LNCaP clone FGC (cell line): ENCODE data around the gene FNDC3A.

ENCODE experiments used
- DNase-seq: peaks from one replicate; pipeline ENCODE4 v3.0.0-alpha.2; 2011; ENCODE audit warnings: low read depth
- H3K4me3 ChIP-seq: 2 replicates; pipeline ENCODE4 v1.5.1; 2011; ENCODE audit warnings: mild to moderate bottlenecking, low read depth, low read length, control low read depth
- TF ChIP-seq, protein P1 (sequence below): IDR thresholded peaks from 2 replicates; pipeline ENCODE4 v1.5.1; 2012; ENCODE audit warnings: mild to moderate bottlenecking; ENCODE audit not compliant: control insufficient read depth, insufficient read depth; ENCODE audit errors: extremely low read depth

FNDC3A gene

GRCh38 chr13:49030213-49030612 lies 54.5 kb downstream of the FNDC3A start:
- no peak for DNase-seq
- TF ChIP-seq, protein P1, sequence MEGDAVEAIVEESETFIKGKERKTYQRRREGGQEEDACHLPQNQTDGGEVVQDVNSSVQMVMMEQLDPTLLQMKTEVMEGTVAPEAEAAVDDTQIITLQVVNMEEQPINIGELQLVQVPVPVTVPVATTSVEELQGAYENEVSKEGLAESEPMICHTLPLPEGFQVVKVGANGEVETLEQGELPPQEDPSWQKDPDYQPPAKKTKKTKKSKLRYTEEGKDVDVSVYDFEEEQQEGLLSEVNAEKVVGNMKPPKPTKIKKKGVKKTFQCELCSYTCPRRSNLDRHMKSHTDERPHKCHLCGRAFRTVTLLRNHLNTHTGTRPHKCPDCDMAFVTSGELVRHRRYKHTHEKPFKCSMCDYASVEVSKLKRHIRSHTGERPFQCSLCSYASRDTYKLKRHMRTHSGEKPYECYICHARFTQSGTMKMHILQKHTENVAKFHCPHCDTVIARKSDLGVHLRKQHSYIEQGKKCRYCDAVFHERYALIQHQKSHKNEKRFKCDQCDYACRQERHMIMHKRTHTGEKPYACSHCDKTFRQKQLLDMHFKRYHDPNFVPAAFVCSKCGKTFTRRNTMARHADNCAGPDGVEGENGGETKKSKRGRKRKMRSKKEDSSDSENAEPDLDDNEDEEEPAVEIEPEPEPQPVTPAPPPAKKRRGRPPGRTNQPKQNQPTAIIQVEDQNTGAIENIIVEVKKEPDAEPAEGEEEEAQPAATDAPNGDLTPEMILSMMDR: no peak
- no peak overlapping the region for H3K4me3 ChIP-seq

GRCh38 chr13:49040872-49041271 lies 65.2 kb downstream of the FNDC3A start:
- no peak for DNase-seq
- H3K4me3 ChIP-seq: no peak overlapping the region
- TF ChIP-seq, protein P1: no peak

GRCh38 chr13:49042476-49042875 lies 66.8 kb downstream of the FNDC3A start:
- TF ChIP-seq, protein P1: no peak
- DNase-seq: no peak
- no peak overlapping the region for H3K4me3 ChIP-seq

DNA sequence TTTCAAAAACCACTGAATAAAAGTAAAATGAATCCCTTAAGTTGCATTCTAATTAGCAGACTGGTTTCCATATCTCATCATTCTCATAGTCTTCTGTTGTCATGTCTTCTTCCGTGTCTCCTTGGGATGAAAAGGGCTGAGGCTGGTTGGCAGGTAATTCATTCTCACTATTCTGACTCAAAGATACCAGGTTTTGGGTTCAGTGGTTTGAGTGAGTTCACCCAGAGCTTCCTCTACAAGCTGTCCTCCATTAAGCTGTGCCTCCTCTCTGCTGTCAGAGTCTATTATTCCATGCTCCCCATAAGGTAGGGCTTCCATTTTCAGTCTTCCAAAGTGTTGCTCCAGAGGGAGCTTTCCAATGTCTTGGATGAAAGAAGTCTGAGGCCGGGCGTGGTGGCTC lies 68.3 kb downstream of the FNDC3A start:
- no peak overlapping the region for H3K4me3 ChIP-seq
- no peak for DNase-seq
- TF ChIP-seq, protein P1: no peak

DNA sequence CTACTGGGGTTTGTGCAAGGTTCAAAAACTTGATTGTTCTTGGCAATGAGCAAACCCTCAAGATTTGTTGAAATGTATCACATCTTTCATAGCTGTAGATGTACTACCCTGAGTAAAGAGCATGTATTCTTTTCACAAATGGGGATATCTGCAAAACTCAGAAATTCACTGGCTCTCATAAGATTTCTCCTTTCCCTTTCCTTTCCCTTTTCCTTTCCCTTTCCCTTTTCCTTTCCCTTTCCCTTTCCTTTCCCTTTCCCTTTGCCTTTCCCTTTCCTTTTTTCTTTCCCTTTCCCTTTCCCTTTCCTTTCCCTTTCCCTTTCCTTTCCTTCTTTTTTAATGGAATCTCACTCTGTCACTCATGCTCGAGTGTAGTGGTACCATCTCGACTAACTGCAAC lies 69.1 kb downstream of the FNDC3A start:
- DNase-seq: no peak
- no peak overlapping the region for H3K4me3 ChIP-seq

DNA sequence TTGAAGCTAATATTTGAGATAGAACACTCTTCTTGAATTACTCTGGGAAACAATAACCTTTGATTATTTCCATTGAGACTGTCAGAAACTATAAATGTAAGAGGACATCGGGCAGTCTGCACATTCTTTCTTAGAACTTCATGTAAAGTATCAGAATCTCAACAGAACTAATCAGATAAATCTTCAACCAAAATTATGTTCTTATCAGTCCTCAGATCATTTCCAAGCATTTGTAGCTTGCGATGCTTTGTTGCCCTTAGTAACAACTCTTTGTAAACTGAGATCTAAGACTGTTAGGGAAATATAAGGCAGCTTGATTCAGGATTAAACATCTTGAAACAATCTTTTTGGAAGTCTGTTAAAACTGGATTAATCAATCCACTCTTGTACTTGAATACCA lies 70.3 kb downstream of the FNDC3A start:
- no peak overlapping the region for H3K4me3 ChIP-seq
- TF ChIP-seq, protein P1: no peak
- no peak for DNase-seq

More for the DNA sequence above, 69.1 kb downstream of the FNDC3A start:
- TF ChIP-seq, protein P1: no peak

DNA sequence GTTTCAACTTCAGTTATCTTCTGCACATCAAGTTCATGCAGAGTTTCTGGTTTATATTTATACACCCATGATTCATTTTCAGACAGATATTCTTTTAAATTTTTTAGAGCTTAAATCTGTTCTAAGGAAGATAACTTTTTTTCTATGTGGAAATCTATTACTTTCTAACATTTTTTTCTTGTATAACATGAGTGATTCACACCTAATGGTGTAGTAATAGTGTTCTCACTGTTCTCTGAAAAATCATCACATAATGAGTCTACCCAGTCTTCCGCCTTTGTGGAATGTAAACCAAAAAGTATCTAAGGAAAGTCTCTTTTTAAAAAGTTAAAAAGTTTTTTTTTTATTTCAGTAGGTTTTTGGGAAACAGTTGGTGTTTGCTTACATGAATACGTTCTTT lies 70.8 kb downstream of the FNDC3A start:
- no peak overlapping the region for H3K4me3 ChIP-seq
- DNase-seq: no peak
- TF ChIP-seq, protein P1: no peak
